GM19324 (cell line): ENCODE data around the gene LCE2D.
"Not testable (repeated sequence)": the region's sequence is repeated elsewhere in the genome, so short reads cannot be mapped to it uniquely, and the experiment has no call there.

ENCODE experiments used
- ATAC-seq: cut with Tn5 transposase; IDR thresholded peaks from one replicate; pipeline ENCODE4 v1.9.1; 2021; ENCODE audit warnings: mild to moderate bottlenecking, moderate library complexity; ENCODE audit not compliant: unreplicated experiment, low FRiP score

The LCE2D gene

DNA sequence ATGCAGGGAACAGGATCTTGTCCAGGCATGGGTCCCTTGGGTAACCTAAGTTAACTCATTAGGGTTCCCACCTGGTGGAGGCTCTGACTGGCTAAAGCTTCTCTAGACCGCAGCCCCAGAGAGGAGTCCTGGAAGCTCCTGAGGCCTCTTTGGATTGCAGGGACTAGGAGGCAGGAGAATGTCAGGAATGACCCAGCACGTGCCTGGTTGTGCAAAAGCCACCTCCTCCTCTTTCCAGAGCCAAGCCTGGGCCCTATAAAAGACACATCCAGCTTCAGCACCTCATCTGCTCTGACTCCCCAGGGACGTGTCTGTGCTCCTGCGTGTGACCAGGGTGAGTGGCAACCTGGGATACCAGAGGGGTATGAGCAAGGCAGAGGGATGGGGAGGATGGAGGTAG is 22.6 kb downstream of the LCE2D start, which contains the start of gene LCE2B:
LCE2B (plus strand) TSS at position 301 of the 400 bp plus-strand sequence. CDS start 721 bp downstream, outside the sequence.
- ATAC-seq, result not testable (repeated sequence)

DNA sequence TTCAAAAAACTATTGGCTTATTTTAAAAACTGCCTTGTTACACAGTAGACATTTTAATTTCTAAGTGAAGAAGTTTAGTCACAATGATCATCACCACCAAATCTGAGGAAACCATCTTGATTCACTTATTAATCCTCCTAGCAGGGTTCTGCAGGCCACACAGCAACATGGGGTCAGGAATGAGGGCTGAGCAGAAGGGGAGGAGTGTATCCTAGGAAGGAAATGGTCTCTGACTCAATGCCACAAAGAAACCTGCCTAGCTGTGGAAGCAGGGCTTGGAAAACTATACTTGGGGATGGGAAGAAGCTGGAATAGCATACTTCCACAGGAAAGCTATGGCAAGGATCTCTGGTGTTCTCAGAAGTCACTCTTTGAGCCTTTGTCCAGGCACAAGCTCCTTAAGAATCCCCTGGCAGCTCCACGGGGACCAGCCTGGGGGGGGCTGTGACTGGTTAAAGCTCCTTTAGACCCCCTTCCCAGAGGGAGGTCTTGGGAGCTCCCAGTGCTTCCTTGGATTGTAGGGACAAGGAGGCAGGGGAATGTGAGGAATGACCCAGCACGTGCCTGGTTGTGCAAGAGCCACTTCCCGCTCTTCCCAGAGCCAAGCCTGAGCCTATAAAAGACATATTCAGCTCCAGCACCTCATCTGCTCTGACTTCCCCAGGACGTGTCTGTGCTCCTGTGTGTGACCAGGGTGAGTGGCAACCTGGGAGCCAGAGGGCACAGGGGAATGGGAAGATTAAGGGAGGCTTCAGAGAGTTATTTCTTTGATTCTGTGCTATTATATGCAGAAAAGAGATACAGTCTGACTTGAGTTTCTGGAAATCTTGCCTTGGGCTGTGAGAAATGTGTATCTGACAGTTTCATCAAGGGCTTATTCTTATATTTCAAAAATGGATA is 34.8 kb downstream of the LCE2D start, which contains the start of gene LCE2A:
LCE2A (plus strand) TSS at position 645 of the 900 bp plus-strand sequence. CDS start 557 bp downstream, outside the sequence.
- no peak for ATAC-seq

DNA sequence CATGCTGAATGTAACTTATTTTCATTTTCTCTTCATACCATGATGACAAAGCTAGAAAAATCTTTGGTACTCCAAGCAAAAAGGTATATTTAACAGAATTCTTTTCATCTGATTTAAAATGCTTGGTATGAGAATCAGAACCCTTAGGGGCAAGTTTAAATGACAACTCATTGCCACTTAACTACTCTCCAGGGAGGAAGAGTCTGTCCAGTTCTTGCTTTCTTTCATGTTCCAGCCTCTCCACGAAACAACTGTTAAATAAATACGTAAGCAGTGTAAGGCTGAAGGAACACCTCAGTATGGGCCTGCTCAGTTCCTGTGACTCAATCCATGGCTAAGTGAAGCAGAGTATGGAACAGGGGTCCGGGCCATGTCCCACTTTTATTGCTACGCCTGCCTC is 36.6 kb downstream of the LCE2D start:
- ATAC-seq, result no peak

DNA sequence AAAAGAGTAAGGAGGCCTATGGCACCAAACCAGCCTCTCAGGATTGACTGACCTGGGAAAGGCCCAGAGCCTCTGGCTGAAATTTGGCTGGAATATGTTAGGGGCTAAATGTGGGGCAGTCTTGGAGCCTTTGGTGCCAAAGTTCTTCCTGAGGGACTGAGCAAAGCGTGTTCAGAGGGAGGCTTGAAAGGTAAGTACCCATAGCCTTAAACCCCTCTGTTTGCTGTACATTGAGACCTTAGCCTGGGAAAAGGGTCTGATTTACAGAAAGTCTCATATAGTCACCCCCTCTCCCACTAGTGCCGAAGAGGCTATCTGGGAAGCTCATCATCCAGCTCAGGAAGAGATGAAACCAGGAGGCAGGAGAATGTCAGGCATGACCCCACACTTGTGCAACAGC is 44.7 kb downstream of the LCE2D start, which contains the start of gene LCE4A:
LCE4A (plus strand) TSS at position 301 of the 400 bp plus-strand sequence. CDS start 916 bp downstream, outside the sequence.
- no peak for ATAC-seq
